ENCODE data around the gene DOP1B.
A peak's percentile ranks its signal among the peaks of the same experiment; 100 is the strongest.
"Not testable (repeated sequence)": the region's sequence is repeated elsewhere in the genome, so short reads cannot be mapped to it uniquely, and the experiment has no call there.

The DOP1B gene, protein sequence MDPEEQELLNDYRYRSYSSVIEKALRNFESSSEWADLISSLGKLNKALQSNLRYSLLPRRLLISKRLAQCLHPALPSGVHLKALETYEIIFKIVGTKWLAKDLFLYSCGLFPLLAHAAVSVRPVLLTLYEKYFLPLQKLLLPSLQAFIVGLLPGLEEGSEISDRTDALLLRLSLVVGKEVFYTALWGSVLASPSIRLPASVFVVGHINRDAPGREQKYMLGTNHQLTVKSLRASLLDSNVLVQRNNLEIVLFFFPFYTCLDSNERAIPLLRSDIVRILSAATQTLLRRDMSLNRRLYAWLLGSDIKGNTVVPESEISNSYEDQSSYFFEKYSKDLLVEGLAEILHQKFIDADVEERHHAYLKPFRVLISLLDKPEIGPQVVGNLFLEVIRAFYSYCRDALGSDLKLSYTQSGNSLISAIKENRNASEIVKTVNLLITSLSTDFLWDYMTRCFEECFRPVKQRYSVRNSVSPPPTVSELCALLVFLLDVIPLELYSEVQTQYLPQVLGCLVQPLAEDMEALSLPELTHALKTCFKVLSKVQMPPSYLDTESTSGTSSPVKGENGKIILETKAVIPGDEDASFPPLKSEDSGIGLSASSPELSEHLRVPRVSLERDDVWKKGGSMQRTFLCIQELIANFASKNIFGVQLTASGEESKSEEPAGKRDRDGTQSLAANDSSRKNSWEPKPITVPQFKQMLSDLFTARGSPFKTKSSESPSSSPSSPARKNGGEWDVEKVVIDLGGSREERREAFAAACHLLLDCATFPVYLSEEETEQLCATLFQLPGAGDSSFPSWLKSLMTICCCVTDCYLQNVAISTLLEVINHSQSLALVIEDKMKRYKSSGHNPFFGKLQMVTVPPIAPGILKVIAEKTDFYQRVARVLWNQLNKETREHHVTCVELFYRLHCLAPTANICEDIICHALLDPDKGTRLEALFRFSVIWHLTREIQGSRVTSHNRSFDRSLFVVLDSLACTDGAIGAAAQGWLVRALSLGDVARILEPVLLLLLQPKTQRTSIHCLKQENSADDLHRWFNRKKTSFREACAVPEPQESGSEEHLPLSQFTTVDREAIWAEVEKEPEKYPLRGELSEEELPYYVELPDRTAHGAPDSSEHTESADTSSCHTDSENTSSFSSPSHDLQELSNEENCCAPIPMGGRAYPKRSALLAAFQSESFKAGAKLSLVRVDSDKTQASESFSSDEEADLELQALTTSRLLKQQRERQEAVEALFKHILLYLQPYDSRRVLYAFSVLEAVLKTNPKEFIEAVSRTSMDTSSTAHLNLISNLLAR (N-terminal part only)
- total RNA-seq = 24.5 to 57.0 (median 56.9) reads per million in 3 experiments

DNA sequence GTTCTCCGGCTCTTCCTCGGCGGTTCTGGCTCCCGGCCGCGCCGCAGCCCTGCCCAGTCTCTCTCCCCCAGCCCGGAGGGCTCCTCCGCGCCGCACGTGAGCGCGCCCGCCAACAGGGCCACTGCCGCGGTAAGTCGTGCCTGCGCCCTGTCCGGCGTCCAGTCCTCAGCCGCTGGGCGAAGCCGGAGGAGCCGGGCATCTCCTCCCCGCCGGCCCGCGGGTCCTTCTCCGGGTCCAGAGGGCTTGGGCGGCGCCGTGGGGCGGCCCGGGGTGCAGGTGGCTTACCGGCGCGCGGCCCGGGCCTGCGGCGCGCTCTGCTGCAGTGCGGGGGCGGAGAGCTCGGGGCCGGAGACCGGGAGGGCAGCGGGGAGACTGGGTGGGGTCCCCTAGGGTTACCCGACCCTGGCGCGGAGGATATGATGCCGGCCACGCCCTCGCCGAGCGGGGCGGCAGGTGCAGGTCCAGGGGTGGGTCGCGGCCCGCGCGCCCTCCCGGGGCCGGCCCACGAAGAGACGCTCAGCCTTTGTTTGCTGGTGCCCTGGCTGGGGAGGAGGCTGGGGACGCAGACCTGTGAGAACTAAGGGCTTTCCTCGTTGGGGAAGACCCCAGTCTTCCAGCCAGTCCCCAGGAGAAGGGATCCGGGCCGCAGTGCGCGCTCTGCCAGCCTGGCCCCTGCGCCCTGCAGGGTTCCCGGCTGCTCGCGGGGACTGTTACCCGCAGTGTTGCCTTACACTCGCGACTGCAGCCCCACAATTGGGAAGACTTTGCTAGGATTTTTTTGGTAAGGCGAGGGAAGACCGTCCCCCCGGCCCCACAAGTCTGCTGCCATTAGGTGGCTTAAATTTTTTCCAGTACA, at the start of gene DOP1B:
Gene DOP1B, plus strand, starts transcription at position 10 of the 856 bp plus-strand sequence. CDS start 7,910 bp downstream, outside the sequence.
- no peak for DNase-seq

DNA sequence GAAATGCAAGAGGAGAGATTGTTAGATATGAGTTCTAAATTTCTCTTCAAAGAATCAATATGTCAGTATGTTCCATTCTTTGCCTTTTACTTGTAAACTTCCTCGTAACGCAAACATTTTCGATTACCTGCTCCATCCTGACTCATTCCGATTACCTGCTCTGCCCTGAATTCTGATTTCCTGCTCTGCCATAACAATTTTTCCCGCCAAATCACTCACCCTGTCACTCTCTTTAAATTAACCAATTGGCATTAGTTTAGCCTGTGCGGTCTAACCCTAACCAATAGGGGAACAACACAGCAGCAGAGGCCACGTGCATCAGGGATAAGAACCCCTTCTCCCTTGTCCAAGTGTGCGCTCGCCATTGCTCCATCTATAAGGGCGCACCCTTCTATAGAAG, 46.8 kb upstream of the DOP1B start:
- DNase-seq = no peak

DNA sequence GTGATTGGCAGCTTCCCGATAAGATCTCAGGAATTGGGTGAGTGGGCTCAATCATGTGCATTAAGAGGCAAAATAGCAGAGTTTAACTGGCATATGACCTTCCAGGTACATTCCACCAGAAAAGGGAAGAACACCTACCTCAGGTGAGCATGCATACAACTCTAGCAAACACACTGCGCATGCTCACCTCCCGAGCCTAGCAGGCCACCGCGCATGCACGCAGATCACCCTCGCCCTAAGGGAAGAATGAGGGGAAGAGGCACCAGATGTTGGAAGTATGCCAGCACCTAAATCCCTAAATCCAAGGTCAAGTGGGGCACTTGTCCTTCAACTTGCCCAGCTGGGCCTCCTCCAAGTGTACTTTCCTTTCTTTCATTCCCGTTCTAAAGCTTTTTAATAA, 45.4 kb upstream of the DOP1B start:
- DNase-seq = no peak

DNA sequence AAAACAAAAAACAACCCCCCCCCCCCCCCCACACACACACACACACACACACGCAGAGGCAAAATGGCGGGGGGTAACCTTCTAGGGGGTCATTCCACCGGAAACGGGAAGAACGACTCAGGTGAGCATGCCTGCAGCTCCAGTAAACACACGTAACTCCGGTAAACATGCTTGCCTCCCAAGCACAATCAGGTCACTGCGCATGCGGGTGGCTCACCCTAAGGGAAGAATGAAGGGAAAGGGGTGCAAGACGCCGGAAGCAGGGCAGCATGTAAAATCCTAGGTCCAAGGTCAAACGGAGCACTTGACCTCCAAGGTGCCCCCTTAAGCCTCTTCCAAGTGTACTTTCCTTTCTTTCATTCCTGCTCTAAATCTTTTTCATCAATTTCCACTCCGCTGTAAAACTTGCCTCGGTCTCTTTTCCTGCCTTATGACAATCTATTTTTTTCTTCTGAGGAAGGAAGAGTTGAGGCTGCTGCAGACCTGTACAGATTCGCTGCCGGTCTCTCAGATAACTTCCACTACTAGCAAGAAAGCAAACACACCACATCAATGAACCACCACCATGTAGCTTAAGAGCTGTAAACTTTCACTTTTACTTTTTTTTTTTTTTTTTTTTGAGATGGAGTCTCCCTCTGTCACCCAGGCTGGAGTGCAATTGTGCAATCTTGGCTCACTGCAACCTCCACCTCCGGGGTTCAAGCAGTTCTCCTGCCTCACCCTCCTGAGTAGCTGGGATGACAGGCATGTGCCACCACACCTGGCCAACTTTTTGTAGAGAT, 42.8 kb upstream of the DOP1B start:
- DNase-seq = peak; percentile 83

DNA sequence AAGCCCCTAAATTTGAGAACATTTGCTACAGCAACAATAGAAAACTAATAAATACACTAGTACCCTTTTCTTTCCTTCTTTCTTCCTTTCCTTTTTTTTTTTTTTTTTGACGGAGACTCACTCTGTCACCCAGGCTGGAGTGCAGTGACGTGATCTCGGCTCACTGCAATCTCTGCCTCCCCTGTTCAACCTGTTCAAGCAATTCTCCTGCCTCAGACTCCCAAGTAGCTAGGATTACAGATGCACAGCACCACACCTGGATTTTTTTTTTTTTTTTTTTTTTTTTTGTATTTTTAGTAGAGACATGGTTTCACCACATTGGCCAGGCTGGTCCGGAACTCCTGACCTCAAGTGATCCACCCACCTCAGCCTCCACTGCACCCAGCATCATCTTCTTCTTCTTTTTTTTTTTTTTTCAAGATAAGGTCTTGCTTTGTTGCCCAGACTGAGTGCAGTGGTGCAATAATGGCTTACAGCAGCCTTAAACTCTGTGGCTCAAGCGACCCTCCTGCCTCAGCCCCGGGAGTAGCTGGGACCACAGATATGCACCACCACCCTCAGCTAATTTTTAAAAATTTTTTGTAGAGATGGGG, 41.4 kb upstream of the DOP1B start:
- no peak for DNase-seq

DNA sequence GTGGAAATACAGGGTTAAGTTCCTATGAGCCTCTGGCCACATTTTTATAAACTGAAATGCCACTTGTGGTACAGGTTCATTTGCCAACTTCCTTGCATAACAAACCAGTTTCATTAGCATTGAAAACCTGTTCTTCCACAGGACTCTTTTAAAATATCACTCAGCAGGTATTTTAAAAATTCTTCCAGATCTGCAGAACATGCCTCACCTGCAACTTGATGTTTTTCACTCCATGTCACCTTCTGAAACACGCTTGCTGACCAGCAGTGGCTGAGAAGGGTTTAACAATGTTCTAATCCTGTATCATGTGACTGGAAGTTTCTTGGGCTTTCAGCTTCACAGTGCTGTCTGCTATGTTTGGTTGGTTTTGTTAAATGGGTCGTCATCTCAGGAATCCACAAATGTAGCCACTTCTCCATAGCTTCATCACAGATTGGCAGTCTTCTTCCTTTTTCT, 39.3 kb upstream of the DOP1B start:
- no peak for DNase-seq

DNA sequence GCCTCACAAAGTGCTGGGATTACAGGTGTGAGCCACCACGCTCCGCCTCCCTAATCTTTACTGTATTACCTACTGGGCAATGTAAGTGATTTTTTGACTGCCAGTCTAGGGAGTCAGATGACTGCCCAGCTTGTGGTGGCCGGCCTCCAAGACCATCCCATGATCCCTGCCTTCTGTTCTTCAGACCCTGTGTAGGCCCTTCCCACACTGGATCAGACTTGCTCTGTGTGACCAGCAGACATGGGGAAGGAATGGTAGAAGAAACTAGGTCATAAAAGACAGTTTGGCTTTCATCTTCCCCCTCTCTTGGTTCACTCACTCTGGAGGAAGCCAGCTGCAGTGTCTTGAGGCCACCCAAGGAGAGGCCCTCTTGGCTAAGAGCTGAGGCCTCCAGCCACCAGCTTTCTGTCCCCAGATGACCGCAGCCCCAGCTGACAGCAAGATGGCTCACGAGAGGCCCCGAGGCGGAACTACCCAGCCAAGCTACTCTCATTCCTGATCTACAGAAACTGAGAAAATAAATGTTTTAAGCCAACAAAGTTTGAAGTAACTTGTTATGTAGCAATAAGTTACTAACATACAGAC, 36.2 kb upstream of the DOP1B start:
- no peak for DNase-seq

DNA sequence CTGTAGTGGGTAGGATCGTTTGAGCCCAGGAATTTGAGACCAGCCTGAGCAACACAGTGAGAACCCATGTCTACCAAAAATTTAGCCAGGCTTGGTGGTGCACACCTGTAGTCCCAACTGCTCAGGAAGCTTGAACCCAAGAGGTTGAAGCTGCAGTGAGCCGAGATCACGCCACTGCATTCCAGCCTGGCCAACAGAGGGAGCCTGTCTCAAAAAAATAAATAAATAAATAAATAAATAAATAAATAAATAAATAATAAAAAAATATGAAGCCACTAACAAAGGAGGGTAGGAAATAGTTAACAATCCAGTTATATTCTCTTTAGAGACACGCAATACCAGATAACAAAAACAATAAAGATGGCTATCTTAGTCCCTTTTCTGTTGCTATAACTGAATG, 33.6 kb upstream of the DOP1B start:
- no peak for DNase-seq

DNA sequence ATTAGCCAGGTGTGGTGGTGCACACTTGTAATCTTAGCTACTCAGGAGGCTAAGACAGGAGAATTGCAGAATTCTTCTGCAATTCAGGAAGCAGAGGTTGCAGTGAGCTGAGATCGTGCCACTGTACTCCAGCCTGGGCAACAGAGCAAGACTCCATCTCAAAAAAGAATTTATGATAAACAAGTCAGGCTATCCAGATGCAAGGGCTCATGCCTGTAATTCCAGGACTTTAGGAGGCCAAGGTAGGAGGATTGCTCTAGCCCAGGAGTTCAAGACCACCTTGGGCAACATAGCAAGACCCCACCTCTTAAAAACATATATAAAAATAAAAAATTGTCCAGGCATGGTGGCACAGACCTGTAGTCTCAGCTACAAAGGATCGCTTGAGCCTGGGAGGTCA, 32.2 kb upstream of the DOP1B start:
- DNase-seq = no peak

DNA sequence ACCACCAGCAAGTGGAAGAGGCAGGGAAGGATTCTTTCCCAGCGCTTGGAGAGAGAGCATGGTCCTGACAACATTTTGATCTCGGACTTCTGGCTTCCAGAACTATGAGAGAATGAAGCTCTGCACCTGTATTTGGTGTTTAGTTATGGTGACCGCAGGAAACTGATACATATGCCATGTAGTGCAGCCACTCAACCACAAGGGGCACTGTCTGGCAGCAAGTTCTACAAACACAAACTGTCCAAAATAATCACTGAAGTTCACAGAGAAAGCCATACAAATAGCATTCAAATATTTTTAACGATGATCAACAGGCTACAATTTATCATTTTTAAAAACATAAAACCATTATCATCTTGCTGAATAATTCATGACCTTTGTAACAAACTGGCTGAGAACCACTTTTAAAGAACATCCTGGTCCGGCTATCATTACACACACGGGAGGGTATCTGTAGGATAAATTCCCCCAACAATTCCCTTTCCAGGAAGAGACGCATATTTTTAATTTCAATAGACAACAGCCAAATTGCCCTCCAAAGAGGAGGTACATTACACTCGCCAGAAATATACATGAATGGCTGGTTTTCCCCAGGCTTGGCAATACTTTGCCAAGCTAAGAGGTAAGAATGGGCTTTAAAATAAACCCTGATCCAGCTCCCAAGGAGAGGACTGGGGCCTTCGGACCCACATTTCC, 31.0 kb upstream of the DOP1B start:
- peak; percentile 41 for DNase-seq

DNA sequence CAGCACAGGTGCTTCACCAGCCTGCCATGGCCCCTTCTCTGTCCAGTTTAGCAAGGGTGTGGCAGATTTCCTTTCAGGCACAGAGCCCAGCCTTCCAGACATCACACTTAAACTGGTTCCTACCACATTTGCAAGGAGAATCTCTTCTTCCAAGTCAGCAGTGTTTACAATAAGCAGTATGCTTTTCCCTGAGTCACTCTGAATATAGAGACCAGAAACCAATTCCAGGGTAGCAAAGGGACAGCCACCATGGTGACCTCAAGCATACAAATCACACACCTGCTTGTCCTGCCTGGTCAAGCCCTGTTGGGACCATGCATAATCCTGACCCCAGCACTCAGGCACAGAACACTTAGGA, 30.4 kb upstream of the DOP1B start:
- no peak for DNase-seq

DNA sequence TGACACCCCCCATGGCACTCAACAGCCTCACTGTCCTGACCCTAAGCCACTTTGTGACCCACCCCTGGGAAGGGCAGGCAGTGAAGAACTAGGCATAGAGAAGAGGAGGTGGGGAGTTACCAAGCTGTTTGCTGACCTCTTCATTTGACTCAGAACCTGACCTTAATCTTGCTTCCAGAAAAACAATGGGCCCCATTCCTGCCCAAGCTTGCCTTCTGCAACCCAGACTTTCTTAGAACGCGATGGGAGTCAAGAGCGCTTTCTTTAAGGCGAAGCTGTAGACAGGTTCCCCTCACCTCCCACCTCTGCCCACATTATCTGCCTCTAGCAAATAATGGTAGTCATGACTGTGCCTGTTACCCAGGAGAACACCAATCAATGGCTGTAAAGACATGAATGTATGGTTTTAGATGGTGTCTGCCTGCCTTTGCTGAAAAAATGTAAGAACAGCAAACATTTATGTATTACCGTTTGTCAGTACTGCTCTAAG, 30.0 kb upstream of the DOP1B start:
- DNase-seq = no peak

DNA sequence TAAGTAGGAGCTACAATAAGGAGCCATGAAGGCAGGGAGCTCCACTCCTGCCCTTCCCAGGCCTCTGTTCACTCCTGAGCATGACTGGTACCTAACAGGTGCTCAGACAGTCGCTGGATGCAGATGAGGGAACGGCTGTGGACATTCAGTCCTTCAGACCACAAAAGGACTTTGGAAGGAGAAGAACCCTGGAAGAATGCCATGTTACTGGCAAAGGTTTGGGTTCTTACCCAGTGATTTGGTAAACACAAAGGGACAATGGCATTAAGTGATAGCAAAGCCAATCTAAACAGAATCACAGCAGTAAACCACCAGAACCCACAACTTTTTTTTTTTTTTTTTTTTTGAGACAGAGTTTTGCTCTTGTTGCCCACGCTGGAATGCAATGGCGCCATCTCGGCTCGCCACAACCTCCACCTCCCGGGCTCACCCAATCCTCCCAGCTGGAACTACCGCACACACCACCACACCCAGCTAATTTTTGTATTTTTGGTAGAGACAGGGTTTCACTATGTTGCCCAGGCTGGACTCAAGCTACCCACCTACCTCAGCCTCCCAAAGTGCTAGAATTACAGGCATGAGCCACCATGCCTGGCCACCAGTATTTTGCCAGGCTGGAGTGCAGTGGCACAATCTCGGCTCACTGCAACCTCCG, 29.2 kb upstream of the DOP1B start:
- DNase-seq = no peak

DNA sequence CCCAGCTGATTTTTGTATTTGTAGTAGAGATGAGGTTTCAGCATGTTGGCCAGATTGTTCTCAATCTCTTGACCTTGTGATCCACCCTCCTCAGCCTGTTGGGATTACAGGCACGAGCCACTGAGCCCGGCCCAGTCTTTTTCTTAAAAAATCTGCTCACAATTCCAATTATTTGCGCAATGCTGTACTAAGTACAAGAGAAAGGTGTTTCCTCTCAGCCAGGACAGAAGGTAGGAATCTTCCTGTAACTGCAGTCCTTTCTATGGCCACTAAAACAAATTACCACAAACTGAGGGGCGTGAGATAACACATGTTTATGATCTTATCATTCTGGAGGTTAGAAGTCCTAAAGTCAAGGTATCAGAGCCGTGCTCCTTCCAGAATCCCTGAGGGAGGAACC, 28.6 kb upstream of the DOP1B start:
- DNase-seq = no peak

DNA sequence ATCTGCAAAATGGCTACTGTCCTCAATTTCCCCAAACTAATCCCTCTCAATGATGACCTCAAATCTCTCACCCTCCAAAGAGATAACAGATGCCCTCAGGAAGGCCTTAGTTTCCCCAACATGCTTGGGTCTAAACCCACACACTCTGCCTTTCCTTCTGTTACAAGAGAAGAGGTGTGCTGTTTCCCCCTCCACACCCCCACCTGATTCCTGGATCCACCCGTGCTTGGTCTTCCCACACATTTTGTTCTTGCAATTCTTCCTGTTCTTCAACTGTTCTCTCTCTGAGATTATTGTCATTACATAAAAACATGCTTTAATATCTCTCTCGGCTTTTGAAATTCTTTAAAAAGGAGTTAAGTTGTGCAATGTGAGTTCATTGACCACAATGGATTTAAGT, 27.4 kb upstream of the DOP1B start:
- DNase-seq = no peak

DNA sequence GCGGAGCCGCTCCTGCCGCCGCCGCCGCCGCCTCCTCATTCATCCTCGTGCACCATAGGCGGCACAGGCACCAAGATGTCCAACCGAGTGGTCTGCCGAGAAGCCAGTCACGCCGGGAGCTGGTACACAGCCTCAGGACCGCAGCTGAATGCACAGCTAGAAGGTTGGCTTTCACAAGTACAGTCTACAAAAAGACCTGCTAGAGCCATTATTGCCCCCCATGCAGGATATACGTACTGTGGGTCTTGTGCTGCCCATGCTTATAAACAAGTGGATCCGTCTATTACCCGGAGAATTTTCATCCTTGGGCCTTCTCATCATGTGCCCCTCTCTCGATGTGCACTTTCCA, 26.2 kb upstream of the DOP1B start:
- not testable (repeated sequence) for DNase-seq

DNA sequence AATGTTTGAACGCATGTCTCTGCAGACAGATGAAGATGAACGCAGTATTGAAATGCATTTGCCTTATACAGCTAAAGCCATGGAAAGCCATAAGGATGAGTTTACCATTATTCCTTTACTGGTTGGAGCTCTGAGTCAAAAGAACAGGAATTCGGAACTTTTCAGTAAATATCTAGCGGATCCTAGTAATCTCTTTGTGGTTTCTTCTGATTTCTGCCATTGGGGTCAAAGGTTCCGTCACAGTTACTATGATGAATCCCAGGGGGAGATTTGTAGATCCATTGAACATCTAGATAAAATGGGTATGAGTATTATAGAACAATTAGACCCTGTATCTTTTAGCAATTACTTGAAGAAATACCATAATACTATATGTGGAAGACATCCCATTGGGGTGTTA, 25.8 kb upstream of the DOP1B start:
- DNase-seq = not testable (repeated sequence)

DNA sequence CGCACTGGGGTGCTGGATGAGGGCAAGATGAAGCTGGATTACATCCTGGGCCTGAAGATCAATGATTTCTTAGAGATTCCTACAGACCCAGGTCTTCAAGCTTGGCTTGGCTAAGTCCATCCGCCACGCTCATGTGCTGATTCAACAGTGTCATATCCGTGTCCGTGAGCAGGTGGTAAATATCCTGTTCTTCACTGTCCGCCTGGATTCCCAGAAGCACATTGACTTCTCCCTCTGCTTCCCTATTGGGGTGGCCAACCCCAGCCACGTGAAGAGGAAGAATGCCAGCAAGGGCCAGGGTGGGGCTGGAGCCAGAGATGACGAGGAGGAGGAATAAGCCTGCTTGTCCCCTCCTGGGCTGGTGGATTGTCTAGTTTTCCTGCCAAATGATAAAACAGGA, 23.9 kb upstream of the DOP1B start:
- no peak for DNase-seq

DNA sequence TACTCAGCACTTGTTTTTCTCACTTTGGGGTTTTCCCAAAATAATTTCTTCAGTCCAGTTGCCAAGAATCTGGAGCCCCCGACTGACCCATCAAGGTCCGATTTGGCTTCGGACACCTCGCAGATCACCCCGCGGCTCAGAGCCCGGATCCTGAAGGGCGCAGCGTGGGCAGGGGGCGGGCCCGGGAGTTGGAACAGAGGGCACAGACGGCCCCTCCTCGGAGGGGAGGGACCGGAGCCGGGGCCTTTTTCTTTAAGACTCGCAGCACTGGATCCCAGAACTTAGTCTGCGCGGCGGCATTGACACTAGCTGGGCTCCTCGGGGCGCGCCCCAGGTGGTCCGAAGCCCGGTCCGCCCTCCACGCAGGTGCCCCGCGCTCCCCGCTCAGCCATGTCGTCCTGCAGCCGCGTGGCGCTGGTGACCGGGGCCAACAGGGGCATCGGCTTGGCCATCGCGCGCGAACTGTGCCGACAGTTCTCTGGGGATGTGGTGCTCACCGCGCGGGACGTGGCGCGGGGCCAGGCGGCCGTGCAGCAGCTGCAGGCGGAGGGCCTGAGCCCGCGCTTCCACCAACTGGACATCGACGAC, 21.7 kb upstream of the DOP1B start, which contains the start of gene CBR3:
Gene CBR3, plus strand, starts transcription at position 277 of the 588 bp plus-strand sequence. Its CDS starts 114 bp downstream, at position 391.
- DNase-seq = peak; percentile 42
